Measurements from ENCODE around the gene SLC35A4. TPM values are rescaled to one million over a fixed set of nuclear protein-coding genes. Genes with fewer than 3 reads are reported as not detected.
"Not testable (repeated sequence)": the region's sequence is repeated elsewhere in the genome, so short reads cannot be mapped to it uniquely, and the experiment has no call there.

The SLC35A4 gene
- total and polyA plus RNA-seq, 5 experiments from 2014 or later = 53.6 to 142 (median 92.8) TPM

DNA sequence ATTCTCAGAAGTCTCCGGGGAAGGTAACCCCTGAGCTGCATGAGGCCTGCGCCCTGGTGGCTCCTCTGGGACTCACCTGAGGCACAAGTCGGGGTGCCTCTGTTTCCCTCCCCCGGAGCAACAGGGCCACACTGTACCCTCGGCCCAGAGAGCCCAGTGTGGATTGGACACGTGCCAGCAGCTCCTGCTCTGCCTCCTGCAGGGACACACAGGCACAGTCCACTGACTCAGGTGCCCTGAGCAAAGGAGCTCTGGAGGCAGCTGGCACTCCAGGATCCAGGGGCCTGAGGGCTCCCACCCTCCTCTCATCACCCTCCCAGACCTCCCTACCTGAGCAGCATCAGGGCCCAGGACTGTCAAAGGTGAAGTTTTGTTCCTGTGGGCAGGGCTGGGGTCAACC lies 29.5 kb downstream of the SLC35A4 start:
- Mint-ChIP-seq H3K27me3 (peaks cover 0 to 6% (median 4%) of the 10 kb centered on the region in 5 donors), H3K36me3 (no peaks in the 10 kb centered on the region), H3K4me1 (peaks cover 0 to 1% (median 0%) of the 10 kb centered on the region in 4 donors), H3K27ac (no peak overlapping the region), H3K9me3 (no peaks in the 10 kb centered on the region), H3K4me3 (no peak overlapping the region)
- POLR2A ChIA-PET = no interaction called here
- ATAC-seq (no peak), DNase-seq (no peak)

- DNase-seq = no peak
- H3K4me1 Mint-ChIP-seq = peaks cover 0 to 1% (median 0%) of the 10 kb centered on the region in 4 donors
- no peak overlapping the region for H3K4me3 Mint-ChIP-seq
- H3K27ac Mint-ChIP-seq = no peak overlapping the region
- peaks cover 0 to 6% (median 4%) of the 10 kb centered on the region in 5 donors for H3K27me3 Mint-ChIP-seq
- no peak for ATAC-seq
- H3K36me3 Mint-ChIP-seq = no peaks in the 10 kb centered on the region
- H3K9me3 Mint-ChIP-seq = no peaks in the 10 kb centered on the region
- POLR2A ChIA-PET = no interaction called here
Measured at GRCh38 chr5:140595538-140596300, 31.1 kb downstream of the SLC35A4 start.

DNA sequence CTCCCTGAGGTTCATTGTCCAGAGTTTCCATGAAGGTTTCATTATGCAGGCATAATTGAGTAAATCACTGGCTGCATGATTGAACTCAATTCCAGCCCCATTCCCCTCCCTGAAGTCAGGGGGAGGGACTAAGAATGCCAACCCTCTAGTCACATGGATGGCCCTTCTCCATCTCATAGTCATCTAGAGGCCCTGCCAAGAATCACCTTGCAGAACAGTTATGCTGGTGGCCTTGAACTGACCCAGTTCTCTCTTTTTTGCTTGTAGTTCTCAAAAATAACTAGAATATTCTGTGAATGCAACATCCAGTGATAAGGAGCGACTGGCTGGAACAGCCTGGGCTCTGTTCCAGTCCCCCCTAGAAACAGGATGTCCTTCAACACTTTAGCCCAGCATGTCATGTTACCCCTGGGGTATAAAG lies 31.7 kb downstream of the SLC35A4 start:
- no peak for ATAC-seq
- Mint-ChIP-seq H3K4me1 (peaks cover 0 to 1% (median 0%) of the 10 kb centered on the region in 4 donors), H3K9me3 (no peaks in the 10 kb centered on the region), H3K36me3 (no peaks in the 10 kb centered on the region), H3K27ac (no peak overlapping the region), H3K4me3 (no peak overlapping the region), H3K27me3 (peaks cover 0 to 6% (median 4%) of the 10 kb centered on the region in 5 donors)
- POLR2A ChIA-PET = no interaction called here
- no peak for DNase-seq

- peaks cover 0 to 6% (median 4%) of the 10 kb centered on the region in 5 donors for H3K27me3 Mint-ChIP-seq
- H3K4me3 Mint-ChIP-seq = no peak overlapping the region
- no peaks in the 10 kb centered on the region for H3K9me3 Mint-ChIP-seq
- peaks cover 0 to 5% (median 0%) of the 10 kb centered on the region in 4 donors for H3K4me1 Mint-ChIP-seq
- POLR2A ChIA-PET = no interaction called here
- DNase-seq (no peak), ATAC-seq (no peak)
- no peaks in the 10 kb centered on the region for H3K36me3 Mint-ChIP-seq
- H3K27ac Mint-ChIP-seq = no peak overlapping the region
Measured at GRCh38 chr5:140598836-140599235, 34.2 kb downstream of the SLC35A4 start.

DNA sequence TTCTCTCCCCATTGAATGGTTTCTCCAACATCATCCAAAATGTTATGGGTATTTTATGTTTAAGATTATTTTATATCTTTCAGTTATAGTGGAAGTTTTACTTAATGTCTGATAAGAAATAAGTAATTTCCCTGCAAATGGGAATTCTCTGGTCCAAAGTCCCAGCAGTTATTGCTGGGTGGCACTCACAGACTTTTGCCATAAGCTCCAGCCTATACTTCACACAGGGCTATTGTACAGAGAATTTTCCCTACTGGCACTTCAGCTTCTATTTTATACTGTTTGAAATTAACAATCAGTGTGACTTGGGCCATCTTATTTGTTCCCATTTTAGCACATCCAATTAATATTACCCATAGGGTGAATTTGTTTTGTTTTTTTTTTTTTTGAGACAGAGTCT lies 35.5 kb downstream of the SLC35A4 start:
- POLR2A ChIA-PET = interaction anchor here (0.7 kb wide), 1 partner anchor 1221 kb away, joined by 4 read pairs; no protein-coding TSS in a partner anchor
- H3K36me3 Mint-ChIP-seq = no peaks in the 10 kb centered on the region
- no peak for DNase-seq

GRCh38 chr5:140602147-140602546 lies 37.5 kb downstream of the SLC35A4 start:
- POLR2A ChIA-PET = no interaction called here
- Mint-ChIP-seq H3K4me1 (peaks cover 0 to 4% (median 0%) of the 10 kb centered on the region in 4 donors), H3K27ac (peak overlapping the region in 2 of 10 donors; percentile 24 to 46), H3K9me3 (no peaks in the 10 kb centered on the region), H3K4me3 (no peak overlapping the region), H3K27me3 (peaks cover 0 to 4% (median 1%) of the 10 kb centered on the region in 5 donors), H3K36me3 (no peaks in the 10 kb centered on the region)
- ATAC-seq (no peak), DNase-seq (no peak)

More for the DNA sequence above, 35.5 kb downstream of the SLC35A4 start:
- H3K4me3 Mint-ChIP-seq = no peak overlapping the region
- peaks cover 0 to 6% (median 4%) of the 10 kb centered on the region in 5 donors for H3K27me3 Mint-ChIP-seq
- H3K9me3 Mint-ChIP-seq = no peaks in the 10 kb centered on the region
- no peak overlapping the region for H3K27ac Mint-ChIP-seq
- H3K4me1 Mint-ChIP-seq = peaks cover 0 to 5% (median 0%) of the 10 kb centered on the region in 4 donors
- ATAC-seq = no peak

GRCh38 chr5:140603446-140603698 lies 38.7 kb downstream of the SLC35A4 start:
- not testable (repeated sequence) for H3K4me1 Mint-ChIP-seq, DNase-seq, H3K9me3 Mint-ChIP-seq, H3K4me3 Mint-ChIP-seq, H3K36me3 Mint-ChIP-seq, H3K27ac Mint-ChIP-seq, H3K27me3 Mint-ChIP-seq, ATAC-seq
- POLR2A ChIA-PET = interaction anchor here (0.7 kb wide), 1 partner anchor 28 kb away, joined by 4 read pairs; no protein-coding TSS in a partner anchor

DNA sequence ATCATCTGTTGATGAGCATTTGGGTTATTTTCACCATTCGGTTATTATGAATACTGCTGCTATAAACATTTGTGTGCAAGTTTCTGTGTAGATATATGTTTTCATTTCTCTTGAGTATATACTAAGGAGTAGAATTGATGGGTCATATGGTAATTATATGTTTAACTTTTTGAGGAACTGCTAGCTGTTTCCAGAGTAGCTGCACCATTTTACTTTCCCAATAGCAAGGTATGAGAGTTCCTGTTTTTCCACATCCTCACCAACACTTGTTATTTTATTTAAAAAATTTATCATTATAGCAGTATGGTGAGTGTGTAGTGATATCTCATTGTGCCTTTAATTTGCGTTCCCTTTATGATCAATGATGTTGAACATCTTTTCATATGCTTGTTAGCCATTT lies 39.1 kb downstream of the SLC35A4 start:
- peaks cover 0 to 5% (median 0%) of the 10 kb centered on the region in 4 donors for H3K4me1 Mint-ChIP-seq
- no peak overlapping the region for H3K4me3 Mint-ChIP-seq
- no peak for DNase-seq
- no peaks in the 10 kb centered on the region for H3K9me3 Mint-ChIP-seq
- H3K27ac Mint-ChIP-seq = no peak overlapping the region
- POLR2A ChIA-PET = interaction anchor here (0.7 kb wide), 1 partner anchor 28 kb away, joined by 4 read pairs; no protein-coding TSS in a partner anchor
- ATAC-seq = no peak
- peaks cover 0 to 4% (median 0%) of the 10 kb centered on the region in 5 donors for H3K27me3 Mint-ChIP-seq
- no peaks in the 10 kb centered on the region for H3K36me3 Mint-ChIP-seq

- Mint-ChIP-seq H3K4me3 (no peak overlapping the region), H3K4me1 (peaks cover 0 to 13% (median 1%) of the 10 kb centered on the region in 4 donors), H3K27ac (no peak overlapping the region), H3K9me3 (no peaks in the 10 kb centered on the region), H3K27me3 (peaks cover 0 to 3% (median 0%) of the 10 kb centered on the region in 5 donors), H3K36me3 (no peaks in the 10 kb centered on the region)
- DNase-seq = no peak
- POLR2A ChIA-PET = no interaction called here
- ATAC-seq = no peak
Measured at GRCh38 chr5:140605879-140606278, 41.3 kb downstream of the SLC35A4 start.

GRCh38 chr5:140607031-140607430 lies 42.4 kb downstream of the SLC35A4 start:
- H3K4me3 Mint-ChIP-seq = no peak overlapping the region

DNA sequence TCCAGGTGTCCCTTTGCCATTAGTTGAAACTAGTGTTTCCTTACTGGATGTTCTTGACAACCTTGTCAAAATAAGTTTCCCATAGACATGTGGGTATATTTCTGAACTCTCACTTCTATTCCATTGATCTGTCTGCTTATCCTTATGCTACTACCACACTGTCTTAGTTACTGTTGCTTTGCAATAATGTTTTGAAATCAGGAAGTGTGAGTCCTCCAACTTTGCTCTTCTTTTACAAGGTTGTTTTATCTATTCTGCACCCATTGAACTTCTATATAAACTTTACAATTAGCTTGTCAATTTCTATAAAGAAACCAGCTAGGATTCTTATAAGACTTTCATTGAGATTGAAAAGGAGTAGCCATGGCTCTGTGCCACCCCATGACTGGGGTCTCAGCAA lies 44.1 kb downstream of the SLC35A4 start:
- H3K4me1 Mint-ChIP-seq = peaks cover 0 to 26% (median 6%) of the 10 kb centered on the region in 4 donors
- no peak overlapping the region for H3K27ac Mint-ChIP-seq
- H3K4me3 Mint-ChIP-seq = no peak overlapping the region
- POLR2A ChIA-PET = no interaction called here
- DNase-seq = no peak
- peaks cover 4 to 23% (median 12%) of the 10 kb centered on the region in 5 donors for H3K27me3 Mint-ChIP-seq
- peaks cover 0 to 2% (median 0%) of the 10 kb centered on the region in 9 donors for H3K9me3 Mint-ChIP-seq
- H3K36me3 Mint-ChIP-seq = peaks cover 0 to 2% (median 2%) of the 10 kb centered on the region in 3 donors
- ATAC-seq = no peak

More at GRCh38 chr5:140607031-140607430, 42.4 kb downstream of the SLC35A4 start:
- ATAC-seq = no peak
- H3K27me3 Mint-ChIP-seq = peaks cover 0 to 10% (median 0%) of the 10 kb centered on the region in 5 donors
- peaks cover 0 to 2% (median 0%) of the 10 kb centered on the region in 9 donors for H3K9me3 Mint-ChIP-seq
- no peak for DNase-seq
- POLR2A ChIA-PET = no interaction called here
- no peak overlapping the region for H3K27ac Mint-ChIP-seq
- peaks cover 0 to 22% (median 4%) of the 10 kb centered on the region in 4 donors for H3K4me1 Mint-ChIP-seq
- no peaks in the 10 kb centered on the region for H3K36me3 Mint-ChIP-seq

DNA sequence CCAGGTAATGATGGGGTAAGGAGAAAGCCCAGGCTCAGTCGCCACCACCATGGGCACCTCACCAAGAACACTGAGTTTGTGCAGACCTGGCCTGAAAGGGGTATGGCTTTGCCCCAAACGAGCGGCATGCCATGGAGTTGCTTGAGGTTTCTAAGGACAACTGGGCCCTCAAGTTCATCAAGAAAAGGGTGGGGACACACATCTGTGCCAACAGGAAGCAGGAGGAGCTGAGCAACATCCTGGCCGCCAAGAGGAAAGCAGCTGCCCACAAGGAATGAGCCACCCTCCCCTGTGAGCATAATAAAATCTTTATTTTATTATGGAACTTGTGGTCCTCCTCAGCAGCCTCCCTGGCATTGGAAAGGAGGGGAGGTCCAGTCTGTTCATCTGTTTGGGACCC lies 44.5 kb downstream of the SLC35A4 start:
- ATAC-seq = no peak

DNA sequence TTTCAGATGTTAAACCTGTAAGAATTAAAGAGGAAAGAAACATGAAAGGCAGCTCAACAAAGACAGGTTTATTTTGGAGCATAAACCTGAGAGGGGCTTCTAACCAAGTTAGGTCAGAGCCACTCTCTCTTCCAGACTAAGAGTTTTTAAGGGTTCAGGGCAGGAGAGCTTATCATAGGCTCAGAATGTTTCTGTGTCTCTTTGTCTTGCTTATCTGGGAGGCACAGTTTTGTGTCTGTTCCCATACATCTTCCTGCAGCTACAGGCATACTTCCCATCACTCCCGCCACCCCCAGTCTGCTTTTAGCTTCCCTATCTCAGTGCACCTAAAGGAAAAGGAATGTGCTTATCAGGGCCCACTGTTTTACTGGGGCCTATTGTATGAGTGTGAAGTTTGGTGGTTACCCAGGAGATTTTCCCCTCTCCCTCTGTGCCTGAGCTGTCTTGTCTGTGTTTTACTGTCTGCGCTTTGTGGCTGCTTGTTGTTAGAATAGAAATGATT lies 46.4 kb downstream of the SLC35A4 start:
- DNase-seq (no peak), ATAC-seq (no peak)
- no peak overlapping the region for H3K4me3 Mint-ChIP-seq
- H3K4me1 Mint-ChIP-seq = peaks cover 0 to 26% (median 6%) of the 10 kb centered on the region in 4 donors
- peak overlapping the region in 1 of 10 donors; percentile 1 for H3K27ac Mint-ChIP-seq
- H3K27me3 Mint-ChIP-seq = peaks cover 4 to 31% (median 12%) of the 10 kb centered on the region in 5 donors
- H3K9me3 Mint-ChIP-seq = peaks cover 0 to 2% (median 0%) of the 10 kb centered on the region in 9 donors
- POLR2A ChIA-PET = no interaction called here
- peaks cover 0 to 2% (median 2%) of the 10 kb centered on the region in 3 donors for H3K36me3 Mint-ChIP-seq

More for the DNA sequence above, 44.5 kb downstream of the SLC35A4 start:
- H3K9me3 Mint-ChIP-seq = peaks cover 0 to 2% (median 0%) of the 10 kb centered on the region in 9 donors
- H3K4me3 Mint-ChIP-seq = no peak overlapping the region
- peaks cover 0 to 26% (median 6%) of the 10 kb centered on the region in 4 donors for H3K4me1 Mint-ChIP-seq
- H3K27ac Mint-ChIP-seq = no peak overlapping the region
- DNase-seq = no peak
- POLR2A ChIA-PET = no interaction called here
- H3K36me3 Mint-ChIP-seq = peaks cover 0 to 2% (median 2%) of the 10 kb centered on the region in 3 donors
- peaks cover 4 to 25% (median 12%) of the 10 kb centered on the region in 5 donors for H3K27me3 Mint-ChIP-seq

Data from naive thymus-derived CD8-positive, alpha-beta T cell (primary cell).